Measurements from ENCODE around the gene SH2D4B. TPM values are rescaled to one million over a fixed set of nuclear protein-coding genes. Genes with fewer than 3 reads are reported as not detected.

SH2D4B gene
- total and polyA plus RNA-seq, 10 of the 15 experiments (the other 5 are each of a cell fraction or from before 2014, with no cell fraction given): 0.04 to 0.21 (median 0.13) TPM; not detected in 5

- ChIA-PET POLR2A (interaction anchor here (1.6 to 2.3 kb wide), 2 partner anchors 10 to 47 kb away, joined by 6 to 7 read pairs; no protein-coding TSS in a partner anchor), CTCF (interaction anchor here (1.0 to 5.0 kb wide), 4 partner anchors 10 to 166 kb away, joined by 4 to 41 read pairs (median 8); no protein-coding TSS in a partner anchor), RAD21 (ENCODE audit: unreplicated experiment) (interaction anchor here (1.2 to 2.3 kb wide), 3 partner anchors 10 to 144 kb away, joined by 5 to 9 read pairs (median 6); no protein-coding TSS in a partner anchor), SMC1A (ENCODE audit: uncharacterized antibody, unreplicated experiment) (interaction anchor here (1.0 to 3.1 kb wide), 4 partner anchors 47 to 335 kb away, joined by 3 to 8 read pairs (median 5); no protein-coding TSS in a partner anchor)
- H3K4me2 ChIP-seq (ENCODE audit: control insufficient read depth, insufficient read depth): no peak overlapping the region
- in situ Hi-C loops (cut with MboI) (no loop called here), intact Hi-C loops (cut with micrococcal nuclease; ENCODE audit: unreplicated experiment) (no loop called here)
- H3K27me3 ChIP-seq (replicated peaks in 1 of 2; ENCODE audit: control insufficient read depth in 2 of 2, insufficient read depth in 2 of 2, low read length in 1 of 2): no peaks in the 10 kb centered on the region
- no TSS peak for BruUV-seq (replicated peaks)
- no peak overlapping the region for H3K27ac ChIP-seq (ENCODE audit: control insufficient read depth, insufficient read depth)
- H3K4me3 ChIP-seq: no peak overlapping the region
- FAIRE-seq (no peak), DNase-seq (ENCODE audit: low read depth, low spot score) (no peak), ATAC-seq (no peak)
- no peaks in the 10 kb centered on the region for H4K20me1 ChIP-seq (ENCODE audit: control insufficient read depth, insufficient read depth)
- H3K9ac ChIP-seq (ENCODE audit: control insufficient read depth, insufficient read depth, low read length): no peak overlapping the region
- peaks cover 7% of the 10 kb centered on the region; the same call in 1 of the 2 replicates for H3K4me1 ChIP-seq (ENCODE audit: control insufficient read depth, insufficient read depth, low read length)
- H3K9me3 ChIP-seq (replicated peaks; ENCODE audit: control insufficient read depth, insufficient read depth, low read length): peaks cover 2% of the 10 kb centered on the region; the same call in 2 of the 3 replicates
- TF ChIP-seq NFYA (IDR thresholded peaks at IDR 0.05; ENCODE audit: borderline replicate concordance, low read depth, low read length) (no peak), CEBPZ (IDR thresholded peaks at IDR 0.05; ENCODE audit: low read depth, low read length) (no peak), NRF1 (conservative IDR thresholded peaks at IDR 0.05; ENCODE audit: low read depth, low read length) (no peak), ETV6 (conservative IDR thresholded peaks at IDR 0.05 in 1 of 2, IDR thresholded peaks at IDR 0.05 in 1 of 2; ENCODE audit: borderline replicate concordance in 1 of 2, low read depth in 1 of 2) (no peak), CHD4 (IDR thresholded peaks at IDR 0.05) (no peak), REST (IDR thresholded peaks at IDR 0.05; ENCODE audit: low read depth, low read length) (no peak), CBFB (IDR thresholded peaks at IDR 0.05; ENCODE audit: low read depth) (no peak)
- WGBS (ENCODE audit: insufficient coverage, insufficient replicate concordance, low lambda C conversion rate, missing lambda C conversion rate): 87% methylated on average over 10 of the region's 10 CpGs
- H3K79me2 ChIP-seq (ENCODE audit: control insufficient read depth, insufficient read depth, low read length): no peaks in the 10 kb centered on the region
- H2AFZ ChIP-seq (ENCODE audit: control insufficient read depth, low read depth, low read length): no peak overlapping the region
- no peaks in the 10 kb centered on the region for H3K36me3 ChIP-seq (ENCODE audit: control insufficient read depth in 2 of 2, insufficient read depth in 2 of 2, low read length in 1 of 2)
Measured at GRCh38 chr10:80588546-80588945, 50.8 kb downstream of the SH2D4B start.
